Measurements from ENCODE around the gene SLC43A3.

GRCh38 chr11:57358991-57359390 lies 67.9 kb downstream of the SLC43A3 start:
- no peak for TF ChIP-seq CTCF (IDR thresholded peaks at IDR 0.05; ENCODE audit: poor library complexity)
- TF ChIP-seq EZH2 (IDR thresholded peaks at IDR 0.05; ENCODE audit: borderline replicate concordance) = no peak
- no peak for TF ChIP-seq EZH2phosphoT487 (IDR thresholded peaks at IDR 0.05; ENCODE audit: low read depth, severe bottlenecking, unreplicated experiment)

All from hepatocyte (in vitro differentiated cells).